Left ventricle myocardium inferior (tissue), 1 donor: Measurements from ENCODE around the gene LENG8. TPM values are rescaled to one million over a fixed set of nuclear protein-coding genes. Genes with fewer than 3 reads are reported as not detected.

Source experiments
- DNase-seq: peaks from one replicate; pipeline ENCODE4 v3.0.0-alpha.2; 2020
- H3K27ac ChIP-seq: fragments of 200-600 bp; replicated peaks from 2 replicates; pipeline ENCODE4 v1.8.0; 2021
- H3K27me3 ChIP-seq: fragments of 200-600 bp; 2 replicates; pipeline ENCODE4 v1.8.0; 2021; ENCODE audit warnings: low read depth
- H3K36me3 ChIP-seq: fragments of 200-600 bp; 2 replicates; pipeline ENCODE4 v1.8.0; 2021
- H3K4me1 ChIP-seq: fragments of 200-600 bp; 2 replicates; pipeline ENCODE4 v1.8.0; 2021
- H3K4me3 ChIP-seq: fragments of 200-600 bp; 2 replicates; pipeline ENCODE4 v1.8.0; 2021; ENCODE audit warnings: mild to moderate bottlenecking, moderate library complexity
- H3K9me3 ChIP-seq: fragments of 200-600 bp; replicated peaks from 2 replicates; pipeline ENCODE4 v1.8.0; 2021
- CTCF ChIP-seq: fragments of 200-600 bp; IDR thresholded peaks from 2 replicates; pipeline ENCODE4 v1.8.0; 2021; ENCODE audit warnings: antibody characterized with exemption, mild to moderate bottlenecking, borderline replicate concordance
- intact Hi-C: fragments of 100-400 bp; cut with micrococcal nuclease; formaldehyde crosslinking; loops from one replicate; pipeline ENCODE4 v1.11.0; 2022
- total RNA-seq: library from RNA; stranded (reverse); fragmentation: NEBNext Ultra II Directional; extraction: Animal tissue kit (Norgen Biotek cat#: 25700); gene quantifications from one replicate; pipeline ENCODE4 v1.2.1, GENCODE V29; 2021
- donor health status: DM: no; HTN: yes; CAD: no; lungs with severe emphysema.

The LENG8 gene
- total RNA-seq, 1 donor from 2014 or later = 66.0 TPM

GRCh38 chr19:54453921-54454780 lies 5.2 kb downstream of the LENG8 start:
- H3K36me3 ChIP-seq = peaks cover 86% of the 10 kb centered on the region
- TF ChIP-seq CTCF = no peak
- no peak for DNase-seq
- no peaks in the 10 kb centered on the region for H3K9me3 ChIP-seq
- no peaks in the 10 kb centered on the region for H3K27me3 ChIP-seq
- intact Hi-C loops = no loop called here
- peaks cover 52% of the 10 kb centered on the region for H3K4me1 ChIP-seq
- no peak overlapping the region for H3K4me3 ChIP-seq
- no peak overlapping the region for H3K27ac ChIP-seq

GRCh38 chr19:54454781-54455675 lies 6.0 kb downstream of the LENG8 start:
- H3K36me3 ChIP-seq = peaks cover 95% of the 10 kb centered on the region
- intact Hi-C loops = no loop called here
- DNase-seq = no peak
- H3K4me3 ChIP-seq = no peak overlapping the region
- no peaks in the 10 kb centered on the region for H3K9me3 ChIP-seq
- TF ChIP-seq CTCF = no peak
- H3K27me3 ChIP-seq = no peaks in the 10 kb centered on the region
- H3K4me1 ChIP-seq = peaks cover 52% of the 10 kb centered on the region
- no peak overlapping the region for H3K27ac ChIP-seq

- H3K4me1 ChIP-seq = peaks cover 51% of the 10 kb centered on the region
- no peaks in the 10 kb centered on the region for H3K27me3 ChIP-seq
- H3K4me3 ChIP-seq = no peak overlapping the region
- H3K36me3 ChIP-seq = peaks cover 100% of the 10 kb centered on the region
- H3K9me3 ChIP-seq = no peaks in the 10 kb centered on the region
- no peak for DNase-seq
- TF ChIP-seq CTCF = no peak
- H3K27ac ChIP-seq = no peak overlapping the region
- intact Hi-C loops = no loop called here
These were observed 6.9 kb downstream of the LENG8 start for GRCh38 chr19:54455786-54456422.

- Histone ChIP-seq H3K4me3 (no peak overlapping the region), H3K36me3 (peaks cover 100% of the 10 kb centered on the region), H3K4me1 (peaks cover 51% of the 10 kb centered on the region), H3K9me3 (no peaks in the 10 kb centered on the region), H3K27ac (no peak overlapping the region), H3K27me3 (no peaks in the 10 kb centered on the region)
- TF ChIP-seq CTCF = no peak
- no peak for DNase-seq
- intact Hi-C loops = no loop called here
These were observed 7.7 kb downstream of the LENG8 start for GRCh38 chr19:54456423-54457373.
